ENCODE data around the gene S100A1. TPM values are rescaled to one million over a fixed set of nuclear protein-coding genes. Genes with fewer than 3 reads are reported as not detected.

S100A1 gene
- total and polyA plus RNA-seq, 2 experiments from 2014 or later, result 7.6 TPM; not detected in 1

Other genes starting within 250 kb of the S100A1 start
- 1.9 TPM in 1 of 2 replicates, not detected in the other for gene S100A8, start 237.4 kb upstream of the S100A1 start, total RNA-seq
- 4.4 and 12.2 TPM in 2 replicates for gene S100A8, start 237.4 kb upstream of the S100A1 start, polyA plus RNA-seq
- gene S100A7A, start 211.9 kb upstream of the S100A1 start, total RNA-seq, result not detected in 2 replicates
- not detected in 2 replicates for gene S100A7A, start 211.9 kb upstream of the S100A1 start, polyA plus RNA-seq
- gene S100A7, start 167.8 kb upstream of the S100A1 start, total RNA-seq, result not detected in 2 replicates
- not detected in 2 replicates for gene S100A7, start 167.8 kb upstream of the S100A1 start, polyA plus RNA-seq
- 13.7 and 23.1 TPM in 2 replicates for gene S100A6, start 92.4 kb upstream of the S100A1 start, total RNA-seq
- 40.7 and 54.7 TPM in 2 replicates for gene S100A6, start 92.4 kb upstream of the S100A1 start, polyA plus RNA-seq
- not detected in 2 replicates for gene S100A5, start 87.5 kb upstream of the S100A1 start, total RNA-seq
- 0.31 and 0.52 TPM in 2 replicates for gene S100A5, start 87.5 kb upstream of the S100A1 start, polyA plus RNA-seq
- 74.1 and 89.4 TPM in 2 replicates for gene S100A4, start 82.6 kb upstream of the S100A1 start, total RNA-seq
- 129 and 133 TPM in 2 replicates for gene S100A4, start 82.6 kb upstream of the S100A1 start, polyA plus RNA-seq
- gene S100A3, start 79.2 kb upstream of the S100A1 start, total RNA-seq, result 1.8 TPM in 1 of 2 replicates, not detected in the other
- 0.42 and 0.86 TPM in 2 replicates for gene S100A3, start 79.2 kb upstream of the S100A1 start, polyA plus RNA-seq
- gene S100A2, start 62.6 kb upstream of the S100A1 start, total RNA-seq, result 0.35 TPM in 1 of 2 replicates, not detected in the other
- 2.3 and 3.7 TPM in 2 replicates for gene S100A2, start 62.6 kb upstream of the S100A1 start, polyA plus RNA-seq
- 59.7 and 76.6 TPM in 2 replicates for gene S100A16, start 15.3 kb upstream of the S100A1 start, total RNA-seq
- gene S100A16, start 15.3 kb upstream of the S100A1 start, polyA plus RNA-seq, result 110 and 120 TPM in 2 replicates
- gene S100A14, start 12.1 kb upstream of the S100A1 start, total RNA-seq, result 0.51 TPM in 1 of 2 replicates, not detected in the other
- gene S100A14, start 12.1 kb upstream of the S100A1 start, polyA plus RNA-seq, result 0.70 and 1.9 TPM in 2 replicates
- 98.4 and 101 TPM in 2 replicates for gene S100A13, start 929 bp upstream of the S100A1 start, total RNA-seq
- gene S100A13, start 929 bp upstream of the S100A1 start, polyA plus RNA-seq, result 192 and 250 TPM in 2 replicates
- gene CHTOP, start 5.6 kb downstream of the S100A1 start, total RNA-seq, result 71.0 and 78.0 TPM in 2 replicates
- gene CHTOP, start 5.6 kb downstream of the S100A1 start, polyA plus RNA-seq, result 94.3 and 104 TPM in 2 replicates
- gene SNAPIN, start 30.3 kb downstream of the S100A1 start, total RNA-seq, result 56.1 and 83.4 TPM in 2 replicates
- gene SNAPIN, start 30.3 kb downstream of the S100A1 start, polyA plus RNA-seq, result 113 and 115 TPM in 2 replicates
- gene ILF2, start 42.6 kb downstream of the S100A1 start, total RNA-seq, result 174 and 200 TPM in 2 replicates
- 276 and 294 TPM in 2 replicates for gene ILF2, start 42.6 kb downstream of the S100A1 start, polyA plus RNA-seq
- gene NPR1, start 50.3 kb downstream of the S100A1 start, total RNA-seq, result 1.1 and 1.4 TPM in 2 replicates
- gene NPR1, start 50.3 kb downstream of the S100A1 start, polyA plus RNA-seq, result 1.7 and 3.9 TPM in 2 replicates
- gene INTS3, start 99.6 kb downstream of the S100A1 start, total RNA-seq, result 45.4 and 73.5 TPM in 2 replicates
- gene INTS3, start 99.6 kb downstream of the S100A1 start, polyA plus RNA-seq, result 39.7 and 60.5 TPM in 2 replicates
- gene SLC27A3, start 147.0 kb downstream of the S100A1 start, total RNA-seq, result 20.7 and 27.7 TPM in 2 replicates
- gene SLC27A3, start 147.0 kb downstream of the S100A1 start, polyA plus RNA-seq, result 30.6 and 46.7 TPM in 2 replicates

All from cardiac muscle cell (in vitro differentiated cells and primary cell).